Stimulated activated naive CD8-positive, alpha-beta T cell treated with anti-CD3 and anti-CD28 coated beads, Interleukin-15, Interleukin-2, amounts not matched to agents 100 U/mL and 50 U/mL, for 24 hours (primary cell): ENCODE data around the gene PIGBOS1.
"Not testable (repeated sequence)": the region's sequence is repeated elsewhere in the genome, so short reads cannot be mapped to it uniquely, and the experiment has no call there.

Source experiments
- ATAC-seq: fragments of 150-1000 bp; cut with Tn5 transposase; one replicate; pipeline ENCODE4 v1.10.0; 2021
- DNase-seq: peaks from one replicate; pipeline ENCODE4 v3.0.0; 2021

Gene PIGBOS1, protein sequence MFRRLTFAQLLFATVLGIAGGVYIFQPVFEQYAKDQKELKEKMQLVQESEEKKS

DNA sequence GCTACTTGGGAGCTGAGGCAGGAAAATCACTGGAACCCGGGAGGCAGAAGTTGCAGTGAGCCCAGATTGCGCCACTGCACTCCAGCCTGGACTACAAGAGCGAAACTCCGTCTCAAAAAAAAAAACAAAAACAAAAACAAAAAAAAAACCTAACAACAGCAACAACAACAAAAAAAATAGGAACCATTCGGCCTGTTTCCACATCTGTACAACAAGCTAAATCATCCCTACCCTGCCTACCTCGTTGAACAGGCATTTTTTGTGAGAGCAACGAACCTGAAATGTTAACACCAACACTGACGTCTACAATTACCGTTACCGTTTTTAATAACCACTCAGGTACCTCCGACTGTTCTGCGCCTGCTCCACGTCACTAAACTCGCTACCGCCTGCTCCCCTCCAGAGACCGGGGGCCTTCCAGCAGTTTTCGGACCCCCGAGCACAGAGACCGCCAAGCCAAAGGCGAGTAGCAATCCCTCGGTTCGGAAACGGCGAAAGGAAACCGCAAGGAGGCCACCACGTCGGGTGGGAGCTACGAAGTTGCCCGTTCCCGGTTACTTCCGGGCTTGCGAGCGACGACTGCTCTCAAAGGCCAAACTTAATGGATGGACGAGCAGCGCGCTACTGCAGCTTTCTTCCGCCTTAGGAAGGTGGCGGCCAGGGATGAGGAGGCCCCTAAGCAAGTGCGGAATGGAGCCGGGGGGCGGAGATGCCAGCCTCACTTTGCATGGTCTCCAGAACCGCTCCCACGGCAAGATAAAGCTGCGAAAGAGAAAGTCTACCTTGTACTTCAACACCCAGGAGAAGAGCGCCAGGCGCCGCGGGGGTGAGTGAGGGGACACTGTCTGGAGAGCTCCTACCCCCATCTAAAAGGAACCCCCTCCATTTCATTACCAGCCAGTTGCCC, at the start of gene PIGBOS1, which contains the start of gene PIGB:
TSS of gene PIGBOS1 (minus strand) at position 536 of the 907 bp plus-strand sequence. CDS start 1,331 bp downstream, outside the sequence.
TSS of gene PIGB (plus strand) at position 635 of the 907 bp plus-strand sequence. CDS start at position 664, 29 bp downstream.
- DNase-seq (peak; percentile 80), ATAC-seq (peak; percentile 93)

DNA sequence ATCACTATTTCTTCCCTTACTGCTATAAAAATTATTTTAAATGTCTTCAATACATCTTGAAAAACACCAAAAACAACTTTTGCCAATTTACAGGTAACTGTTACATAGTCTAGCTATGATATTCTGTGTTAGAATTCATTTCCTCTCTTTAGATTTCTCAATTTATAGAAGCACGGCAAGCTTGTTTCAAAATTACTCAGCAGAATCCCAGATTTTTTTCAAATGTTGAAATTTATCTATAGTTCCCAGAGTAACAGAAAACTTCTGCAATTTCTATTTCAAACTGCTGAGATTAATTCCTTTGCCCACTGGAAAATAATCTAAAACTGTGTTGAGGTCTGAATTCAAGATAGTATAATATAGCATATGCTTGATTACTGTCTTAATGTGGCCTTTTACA, 48.1 kb upstream of the PIGBOS1 start:
- ATAC-seq: no peak
- DNase-seq: no peak

GRCh38 chr15:55362641-55363040, 43.7 kb upstream of the PIGBOS1 start:
- ATAC-seq: no peak

GRCh38 chr15:55361048-55361447, 42.1 kb upstream of the PIGBOS1 start:
- no peak for DNase-seq
- no peak for ATAC-seq

More at GRCh38 chr15:55362641-55363040, 43.7 kb upstream of the PIGBOS1 start:
- DNase-seq: no peak

DNA sequence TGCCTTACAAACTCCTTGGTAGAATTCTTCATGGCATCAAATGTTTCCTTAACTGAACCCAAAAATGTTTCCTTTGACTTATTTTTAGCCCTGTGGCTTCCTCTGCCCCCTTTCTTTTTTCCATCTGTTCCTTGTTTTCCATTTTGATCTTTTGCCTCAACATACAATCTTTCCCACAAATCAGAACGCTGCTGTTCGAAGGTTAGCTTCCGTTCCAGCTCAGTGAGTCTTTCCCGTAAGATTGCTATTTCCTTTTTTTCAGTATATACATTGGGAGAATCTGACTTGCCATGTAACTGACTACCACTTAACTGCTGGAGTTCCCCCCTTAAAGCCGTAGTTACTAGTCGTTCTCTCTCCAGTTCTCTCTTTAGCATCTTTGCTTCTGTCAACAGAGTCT, 41.3 kb upstream of the PIGBOS1 start:
- no peak for DNase-seq
- ATAC-seq: no peak

DNA sequence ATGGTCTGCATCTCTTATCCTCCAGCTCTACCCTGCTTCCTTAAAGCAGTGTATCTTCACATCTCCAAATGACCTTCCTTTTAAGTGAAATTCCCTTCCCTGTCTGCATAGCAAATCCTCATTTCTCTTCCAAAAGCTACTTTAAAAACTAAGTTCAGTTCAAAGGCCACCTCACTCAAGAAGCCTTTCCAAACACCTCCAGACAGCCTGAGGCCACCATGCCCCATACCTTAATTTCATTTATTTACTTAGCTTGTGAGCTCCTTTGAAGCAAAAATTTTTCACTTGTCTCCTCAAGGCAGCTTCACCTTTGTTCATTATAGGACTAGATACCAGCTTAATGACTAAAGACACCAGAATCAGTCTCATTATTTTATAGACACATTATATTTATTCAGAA, 39.5 kb upstream of the PIGBOS1 start:
- ATAC-seq (no peak), DNase-seq (no peak)

DNA sequence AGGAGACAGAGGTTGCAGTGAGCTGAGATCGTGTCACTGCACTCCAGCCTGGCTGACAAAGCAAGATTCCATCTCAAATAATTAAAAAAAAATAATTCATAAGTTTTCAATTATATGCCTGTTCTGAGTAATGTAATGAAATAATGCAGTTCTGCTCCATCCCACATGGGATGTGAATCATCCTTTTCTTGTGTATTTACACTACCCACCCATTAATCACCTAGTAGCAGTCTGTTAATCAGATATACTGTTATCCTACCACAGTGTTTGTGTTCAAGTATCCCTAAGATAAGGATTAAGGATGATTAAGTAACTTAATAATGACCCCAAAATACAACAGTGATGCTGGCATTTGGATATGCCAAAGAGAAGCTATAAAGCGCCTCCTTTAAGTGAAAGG, 38.9 kb upstream of the PIGBOS1 start:
- ATAC-seq (no peak), DNase-seq (no peak)

- ATAC-seq: no peak
- no peak for DNase-seq
Measured at GRCh38 chr15:55356985-55357585, 38.2 kb upstream of the PIGBOS1 start.

DNA sequence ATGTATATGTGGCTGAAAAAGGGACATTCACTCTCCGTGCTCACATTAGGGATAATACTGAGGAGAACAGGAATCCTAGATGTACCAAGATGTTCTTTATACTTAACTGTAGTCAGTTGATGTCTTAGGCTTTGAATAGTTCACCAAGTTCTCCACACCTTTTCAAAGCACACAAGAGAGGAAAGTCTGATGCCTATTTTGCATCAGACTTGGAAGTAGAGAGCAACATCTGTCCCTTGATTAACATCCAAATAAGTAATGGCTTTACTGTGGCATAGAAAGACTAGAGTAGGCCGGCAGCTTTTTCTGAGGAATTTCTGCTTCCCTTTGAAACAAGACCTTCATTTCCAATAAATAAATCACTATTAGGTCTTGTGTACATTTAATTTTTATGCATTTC, 34.1 kb upstream of the PIGBOS1 start:
- ATAC-seq: no peak
- no peak for DNase-seq

- DNase-seq (no peak), ATAC-seq (no peak)
Measured at GRCh38 chr15:55349282-55349681, 30.4 kb upstream of the PIGBOS1 start.

DNA sequence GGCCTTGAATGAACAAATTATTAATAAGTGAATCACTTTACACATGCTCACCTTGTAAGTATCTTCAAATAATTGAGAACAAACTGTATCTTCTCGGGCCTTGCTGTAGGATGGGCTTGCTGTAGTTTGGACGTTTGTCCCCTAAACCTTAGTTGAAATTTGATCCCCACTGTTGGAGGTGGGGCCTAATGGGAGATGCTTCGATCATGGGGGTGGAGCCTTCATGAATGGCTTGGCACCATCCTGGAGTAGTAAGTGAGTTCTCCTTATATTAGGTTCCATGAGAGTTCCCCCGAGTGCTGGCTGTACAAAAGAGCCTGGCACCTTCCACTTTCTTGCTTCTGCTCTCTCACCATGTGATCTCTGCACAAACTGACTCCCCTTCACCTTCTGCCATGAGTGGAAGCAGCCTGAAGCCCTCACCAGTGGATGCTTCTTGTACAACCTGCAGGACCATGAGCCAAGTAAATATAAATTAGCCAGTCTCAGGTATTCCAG, 29.4 kb upstream of the PIGBOS1 start:
- no peak for DNase-seq

GRCh38 chr15:55344206-55344605, 25.3 kb upstream of the PIGBOS1 start:
- no peak for DNase-seq
- ATAC-seq: no peak

More for the DNA sequence above, 29.4 kb upstream of the PIGBOS1 start:
- ATAC-seq: no peak

- ATAC-seq (no peak), DNase-seq (no peak)
Measured at GRCh38 chr15:55343168-55343567, 24.2 kb upstream of the PIGBOS1 start.

DNA sequence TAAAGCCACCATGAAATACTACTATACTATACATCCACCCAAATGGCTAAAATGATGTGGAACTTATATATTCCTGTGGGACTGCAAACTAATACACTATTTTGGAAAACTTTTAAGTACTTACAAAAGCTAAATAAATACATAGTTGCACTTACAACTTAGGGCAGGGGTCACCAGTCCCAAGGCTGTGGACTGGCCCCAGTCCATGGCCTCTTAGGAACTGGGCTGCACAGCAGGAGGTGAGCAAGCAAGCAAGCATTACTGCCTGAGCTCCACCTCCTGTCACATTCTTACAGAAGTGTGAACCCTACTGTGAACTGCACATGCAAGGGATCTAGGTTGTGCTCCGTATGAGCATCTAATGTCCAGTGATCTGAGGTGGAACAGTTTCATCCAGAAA, 18.2 kb upstream of the PIGBOS1 start:
- no peak for ATAC-seq

DNA sequence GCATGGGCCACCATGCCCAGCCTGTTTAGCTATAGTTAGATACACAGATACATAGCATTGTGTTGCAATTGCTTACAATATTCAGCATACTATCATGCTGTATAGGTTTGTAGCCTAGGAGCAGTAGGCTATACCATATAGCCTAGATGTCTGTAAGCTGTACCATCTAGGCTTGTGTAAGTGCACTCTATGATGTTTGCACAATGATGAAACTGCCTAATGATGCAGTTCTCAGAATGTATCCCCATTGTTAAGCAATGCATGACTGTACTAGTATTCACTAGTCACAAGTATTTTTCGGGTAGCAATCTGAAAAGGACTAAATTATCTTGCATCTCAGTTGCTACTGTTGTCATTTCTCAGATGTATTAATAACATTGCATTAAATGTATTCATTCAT, 16.1 kb upstream of the PIGBOS1 start:
- ATAC-seq: no peak
- DNase-seq: no peak

More for the DNA sequence above, 18.2 kb upstream of the PIGBOS1 start:
- no peak for DNase-seq

DNA sequence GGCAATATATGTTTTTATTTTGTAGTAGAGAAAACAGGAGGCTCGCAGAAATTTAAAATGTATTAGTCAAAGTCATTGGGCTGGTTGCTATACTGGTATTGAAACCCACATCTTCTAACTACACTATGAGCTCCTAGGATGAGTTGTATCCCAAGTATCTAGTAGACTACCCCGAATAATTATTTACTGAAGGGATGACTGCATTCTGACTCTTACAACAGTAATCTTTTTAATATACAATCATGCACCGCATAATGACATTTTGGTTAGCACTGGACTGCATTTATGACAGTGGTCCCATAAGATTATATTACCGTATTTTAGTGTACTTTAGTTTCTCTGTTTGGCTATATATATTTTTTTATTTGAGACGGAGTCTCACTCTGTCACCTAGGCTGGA, 15.4 kb upstream of the PIGBOS1 start:
- DNase-seq: no peak
- ATAC-seq: no peak

GRCh38 chr15:55327387-55327786, 8.5 kb upstream of the PIGBOS1 start:
- DNase-seq (no peak), ATAC-seq (no peak)

DNA sequence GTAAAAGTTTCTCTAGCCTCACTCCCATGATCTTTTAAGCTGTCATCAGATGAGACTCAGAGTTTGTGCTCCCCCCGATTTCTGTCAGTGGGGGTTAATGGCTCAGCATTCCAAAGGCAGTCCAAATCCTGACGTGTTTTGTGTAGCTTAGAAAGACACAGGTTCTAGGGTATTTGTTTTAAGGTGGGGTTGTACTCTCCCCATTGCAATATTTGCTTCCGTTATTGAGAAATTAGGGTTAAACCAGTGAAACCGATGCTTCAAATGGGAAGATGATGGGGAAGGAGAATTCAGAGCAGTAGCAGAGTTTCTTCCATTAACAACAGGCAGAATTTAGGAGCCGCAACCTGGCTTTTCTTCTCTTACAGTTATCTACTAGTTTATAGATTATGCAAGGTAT, 3.5 kb upstream of the PIGBOS1 start:
- ATAC-seq: no peak
- no peak for DNase-seq

- ATAC-seq: no peak
Measured at GRCh38 chr15:55320963-55321362, 2.0 kb upstream of the PIGBOS1 start.

GRCh38 chr15:55320238-55320550, 1.3 kb upstream of the PIGBOS1 start:
- no peak for ATAC-seq
- DNase-seq: no peak

More at GRCh38 chr15:55320963-55321362, 2.0 kb upstream of the PIGBOS1 start:
- DNase-seq: no peak

DNA sequence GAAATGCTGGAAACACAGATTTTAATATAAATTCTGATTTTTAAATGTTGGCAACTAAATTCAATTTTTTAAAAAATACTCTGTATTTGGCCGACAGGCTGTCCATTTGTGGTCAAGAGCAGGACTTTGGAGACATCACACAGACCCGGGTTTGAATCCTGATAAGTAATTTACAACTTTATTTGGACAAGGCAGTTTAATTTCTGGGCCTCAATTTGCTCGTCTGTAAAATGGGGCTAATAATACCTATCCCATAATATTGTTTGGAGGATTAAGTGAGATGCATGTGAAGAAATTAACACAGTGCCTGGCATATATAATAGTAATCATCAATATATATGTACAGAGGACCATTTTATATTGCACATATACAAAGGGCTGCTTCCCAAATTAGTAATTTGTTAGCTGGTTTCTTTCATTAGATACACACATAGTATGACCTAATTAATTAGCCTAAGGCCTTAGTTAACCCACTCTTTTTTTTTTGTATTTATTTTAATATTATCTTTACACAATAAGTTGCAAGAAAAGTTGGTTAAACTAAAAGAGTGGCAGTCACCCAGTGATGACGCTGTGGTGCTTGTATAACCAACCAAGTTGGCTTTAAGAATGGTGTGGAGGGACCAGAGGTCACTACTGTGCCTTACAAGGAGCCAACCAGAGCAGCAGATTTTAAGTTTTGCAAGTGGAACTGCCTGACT, 764 bp upstream of the PIGBOS1 start:
- no peak for ATAC-seq
- DNase-seq: no peak

- not testable (repeated sequence) for ATAC-seq, DNase-seq
Measured at GRCh38 chr15:55302801-55303200, 16.1 kb downstream of the PIGBOS1 start.

- ATAC-seq (no peak), DNase-seq (no peak)
Measured at GRCh38 chr15:55297315-55297714, 21.6 kb downstream of the PIGBOS1 start.
